ENCODE data around the gene DHRS7C.

DNA sequence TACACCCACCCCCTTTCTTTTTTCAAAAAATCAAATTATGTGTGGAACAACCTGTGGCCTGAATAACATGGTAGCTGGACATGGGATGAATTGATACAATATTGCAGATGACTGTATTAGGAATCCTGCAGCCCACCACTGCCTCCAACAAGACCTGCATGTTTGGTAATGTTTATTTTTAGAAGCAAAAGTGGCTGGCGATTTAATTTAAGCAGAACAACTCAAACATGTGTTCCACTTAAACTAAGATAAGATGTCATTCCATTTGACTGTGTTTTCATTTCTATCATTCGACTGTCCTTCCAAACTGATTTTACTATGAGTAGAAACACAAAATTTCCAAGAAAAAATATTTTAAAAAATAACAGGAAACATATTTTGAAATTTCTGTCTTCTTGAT is 10.1 kb upstream of the DHRS7C start:
- TF ChIP-seq, protein P1, sequence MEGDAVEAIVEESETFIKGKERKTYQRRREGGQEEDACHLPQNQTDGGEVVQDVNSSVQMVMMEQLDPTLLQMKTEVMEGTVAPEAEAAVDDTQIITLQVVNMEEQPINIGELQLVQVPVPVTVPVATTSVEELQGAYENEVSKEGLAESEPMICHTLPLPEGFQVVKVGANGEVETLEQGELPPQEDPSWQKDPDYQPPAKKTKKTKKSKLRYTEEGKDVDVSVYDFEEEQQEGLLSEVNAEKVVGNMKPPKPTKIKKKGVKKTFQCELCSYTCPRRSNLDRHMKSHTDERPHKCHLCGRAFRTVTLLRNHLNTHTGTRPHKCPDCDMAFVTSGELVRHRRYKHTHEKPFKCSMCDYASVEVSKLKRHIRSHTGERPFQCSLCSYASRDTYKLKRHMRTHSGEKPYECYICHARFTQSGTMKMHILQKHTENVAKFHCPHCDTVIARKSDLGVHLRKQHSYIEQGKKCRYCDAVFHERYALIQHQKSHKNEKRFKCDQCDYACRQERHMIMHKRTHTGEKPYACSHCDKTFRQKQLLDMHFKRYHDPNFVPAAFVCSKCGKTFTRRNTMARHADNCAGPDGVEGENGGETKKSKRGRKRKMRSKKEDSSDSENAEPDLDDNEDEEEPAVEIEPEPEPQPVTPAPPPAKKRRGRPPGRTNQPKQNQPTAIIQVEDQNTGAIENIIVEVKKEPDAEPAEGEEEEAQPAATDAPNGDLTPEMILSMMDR (IDR thresholded peaks at IDR 0.05) = no peak
- TF ChIP-seq POLR2A (IDR thresholded peaks at IDR 0.05) = no peak
